H1 (cell line): ENCODE data around the gene GCFC2. TPM values are rescaled to one million over a fixed set of nuclear protein-coding genes. Genes with fewer than 3 reads are reported as not detected.

Experiments
- CTCF ChIA-PET: fragments of 300-600 bp; sonication (Branson Sonifier 250); formaldehyde crosslinking; loops from one replicate; lab custom pipeline; 2021; ENCODE audit not compliant: partially characterized antibody; lab: Charles Lee
- POLR2A ChIA-PET: fragments of 300-600 bp; sonication (Branson Sonifier 250); formaldehyde crosslinking; loops from one replicate; lab custom pipeline; 2021; ENCODE audit warnings: inconsistent platforms; ENCODE audit not compliant: partially characterized antibody; lab: Charles Lee
- DNase-seq, 2 experiments: peaks; one replicate each; pipeline versions ENCODE4 v3.0.0 to v3.0.0-alpha.2; 2010 to 2022; ENCODE audit warnings: low spot score in 2 of 2, low read depth in 1 of 2, mixed read lengths in 1 of 2
- FAIRE-seq: peaks from 2 replicates; lab custom pipeline; 2011; peaks lifted over from hg19 to GRCh38; lab: Jason Lieb, UNC
- H2AFZ ChIP-seq: 2 replicates; pipeline ENCODE4 v1.8.1; 2012; ENCODE audit warnings: low read length, inconsistent platforms
- H2AK5ac ChIP-seq: 2 replicates; pipeline ENCODE4 v1.6.1; 2013; ENCODE audit warnings: low read depth, low read length
- H2BK120ac ChIP-seq: replicated peaks from 2 replicates; pipeline ENCODE3; 2013; ENCODE audit warnings: low read depth, low read length, inconsistent platforms
- H2BK12ac ChIP-seq: 2 replicates; pipeline ENCODE4 v1.6.1; 2013; ENCODE audit warnings: low read depth, low read length
- H2BK15ac ChIP-seq: 2 replicates; pipeline ENCODE4 v1.6.1; 2013; ENCODE audit warnings: low read length
- H2BK20ac ChIP-seq: 2 replicates; pipeline ENCODE4 v1.6.1; 2013; ENCODE audit warnings: low read length
- H2BK5ac ChIP-seq: 2 replicates; pipeline ENCODE4 v1.6.1; 2013; ENCODE audit warnings: low read depth, low read length
- H3K14ac ChIP-seq: 2 replicates; pipeline ENCODE4 v1.6.1; 2013; ENCODE audit warnings: inconsistent platforms; ENCODE audit not compliant: insufficient read length
- H3K18ac ChIP-seq: 2 replicates; pipeline ENCODE4 v1.6.1; 2013; ENCODE audit warnings: low read length; ENCODE audit errors: extremely low read depth
- H3K23ac ChIP-seq: 2 replicates; pipeline ENCODE4 v1.6.1; 2013; ENCODE audit warnings: inconsistent platforms; ENCODE audit not compliant: insufficient read length
- H3K23me2 ChIP-seq: 2 replicates; pipeline ENCODE4 v1.6.1; 2013; ENCODE audit warnings: low read depth, low read length
- H3K27ac ChIP-seq: 2 replicates; pipeline ENCODE4 v1.6.1; 2011; ENCODE audit warnings: low read depth, low read length, inconsistent platforms
- H3K27me3 ChIP-seq, 4 experiments: replicated peaks in 1 of 4; 1 replicate in 1 of 4; 2 replicates in 3 of 4; pipeline versions ENCODE4 v1.6.1 to v1.8.1; 2011 to 2013; ENCODE audit warnings: low read length in 3 of 4, mild to moderate bottlenecking in 3 of 4, inconsistent platforms in 2 of 4, mixed read lengths in 2 of 4, moderate library complexity in 1 of 4; ENCODE audit not compliant: control insufficient read depth in 3 of 4, insufficient read depth in 3 of 4; ENCODE audit errors: extremely low read depth in 1 of 4
- H3K36me3 ChIP-seq, 4 experiments: 2 replicates each; pipeline versions ENCODE4 v1.6.1 to v1.8.1; 2011 to 2013; ENCODE audit warnings: mild to moderate bottlenecking in 4 of 4, low read length in 3 of 4, moderate library complexity in 2 of 4, control low read depth in 1 of 4, inconsistent platforms in 1 of 4; ENCODE audit not compliant: insufficient read depth in 4 of 4, control insufficient read depth in 2 of 4
- H3K4ac ChIP-seq: replicated peaks from 2 replicates; pipeline ENCODE3; 2013; ENCODE audit warnings: low read length, low read depth, mixed read lengths, inconsistent platforms; ENCODE audit not compliant: insufficient read length
- H3K4me1 ChIP-seq, 4 experiments: replicated peaks in 1 of 4; 1 replicate in 1 of 4; 2 replicates in 3 of 4; pipeline versions ENCODE4 v1.6.1 to v1.8.1; 2011 to 2013; ENCODE audit warnings: low read length in 3 of 4, inconsistent platforms in 2 of 4, mixed read lengths in 1 of 4; ENCODE audit not compliant: insufficient read depth in 4 of 4, control insufficient read depth in 3 of 4
- H3K4me2 ChIP-seq, 2 experiments: 2 replicates each; pipeline versions ENCODE4 v1.6.1 to v1.8.1; 2011 to 2013; ENCODE audit warnings: low read depth in 2 of 2, low read length in 2 of 2, control low read depth in 1 of 2, inconsistent platforms in 1 of 2, mild to moderate bottlenecking in 1 of 2; ENCODE audit not compliant: insufficient read depth in 1 of 2
- H3K4me3 ChIP-seq, 4 experiments: fragments of 200-600, 300-600 bp in 1 of 4; sonication (generic), shearing (Covaris generic), sonication (Bioruptor Twin) in 1 of 4; 2 replicates each; pipeline versions ENCODE4 v1.5.1 to v1.8.1; 2011 to 2016; ENCODE audit warnings: low read length in 4 of 4, low read depth in 3 of 4, control low read depth in 2 of 4, inconsistent platforms in 2 of 4, mild to moderate bottlenecking in 2 of 4, mixed read lengths in 1 of 4, moderate library complexity in 1 of 4; ENCODE audit not compliant: insufficient read depth in 2 of 4; ENCODE audit errors: extremely low read depth in 1 of 4
- H3K56ac ChIP-seq: replicated peaks from 2 replicates; pipeline ENCODE3; 2013; ENCODE audit warnings: low read depth, mild to moderate bottlenecking, mixed read lengths, low read length, inconsistent platforms; ENCODE audit not compliant: insufficient read length
- H3K79me1 ChIP-seq: 2 replicates; pipeline ENCODE4 v1.6.1; 2013; ENCODE audit warnings: low read depth, low read length, control low read depth
- H3K79me2 ChIP-seq, 2 experiments: 2 replicates each; pipeline versions ENCODE4 v1.6.1 to v1.8.1; 2012 to 2013; ENCODE audit warnings: low read length in 2 of 2, mild to moderate bottlenecking in 2 of 2, inconsistent platforms in 1 of 2; ENCODE audit not compliant: insufficient read depth in 2 of 2, control insufficient read depth in 1 of 2
- H3K9ac ChIP-seq, 4 experiments: replicated peaks in 1 of 4; 1 replicate in 1 of 4; 2 replicates in 3 of 4; pipeline versions ENCODE4 v1.6.1 to v1.8.1; 2011 to 2013; ENCODE audit warnings: low read depth in 3 of 4, low read length in 3 of 4, control low read depth in 2 of 4, mild to moderate bottlenecking in 2 of 4, moderate library complexity in 2 of 4, inconsistent platforms in 1 of 4; ENCODE audit errors: extremely low read depth in 1 of 4
- H3K9me3 ChIP-seq, 2 experiments: 2 replicates each; pipeline versions ENCODE4 v1.6.1 to v1.8.1; 2012 to 2013; ENCODE audit warnings: mild to moderate bottlenecking in 2 of 2, moderate library complexity in 2 of 2, control low read depth in 1 of 2, inconsistent platforms in 1 of 2, low read depth in 1 of 2, low read length in 1 of 2, mixed read lengths in 1 of 2; ENCODE audit not compliant: insufficient read depth in 2 of 2
- H4K20me1 ChIP-seq, 2 experiments: replicated peaks in 1 of 2; 2 replicates each; pipeline versions ENCODE3 to v1.8.1; 2011 to 2013; ENCODE audit warnings: inconsistent platforms in 2 of 2, low read length in 2 of 2, mild to moderate bottlenecking in 1 of 2; ENCODE audit not compliant: insufficient read depth in 2 of 2, control insufficient read depth in 1 of 2
- H4K5ac ChIP-seq: 2 replicates; pipeline ENCODE4 v1.6.1; 2013; ENCODE audit warnings: low read length, low read depth, mixed read lengths, inconsistent platforms; ENCODE audit not compliant: insufficient read length
- H4K8ac ChIP-seq: 2 replicates; pipeline ENCODE4 v1.8.0; 2013; ENCODE audit warnings: mild to moderate bottlenecking, moderate library complexity, low read length, inconsistent platforms; ENCODE audit not compliant: insufficient read depth; ENCODE audit errors: extremely low read depth
- H4K91ac ChIP-seq: replicated peaks from 2 replicates; pipeline ENCODE3; 2013; ENCODE audit warnings: low read length, mixed read lengths, inconsistent platforms; ENCODE audit not compliant: insufficient read length
- CEBPB ChIP-seq: IDR thresholded peaks from 2 replicates; pipeline ENCODE4 v1.6.1; 2012; ENCODE audit warnings: low read depth, low read length
- RAD21 ChIP-seq, 2 experiments: IDR thresholded peaks in 1 of 2; conservative IDR thresholded peaks in 1 of 2; 2 replicates each; pipeline ENCODE4 v1.6.1; 2011; ENCODE audit warnings: low read depth in 2 of 2, low read length in 2 of 2, improper control_type of control experiment in 1 of 2, inconsistent platforms in 1 of 2, mild to moderate bottlenecking in 1 of 2, moderate library complexity in 1 of 2
- WGBS, 2 experiments: shearing (Covaris generic) in 1 of 2; methylation state at CpG; one replicate each; pipeline versions ENCODE4 v1.1.6 to v1.1.7; 2013 to 2015; ENCODE audit warnings: low lambda C conversion rate in 2 of 2, mixed read lengths in 2 of 2, inconsistent platforms in 1 of 2, low coverage in 1 of 2, missing lambda C conversion rate in 1 of 2; ENCODE audit not compliant: insufficient replicate concordance in 2 of 2, insufficient coverage in 1 of 2, insufficient read length in 1 of 2; ENCODE audit errors: extremely low coverage in 1 of 2, missing lambda C conversion rate in 1 of 2; 5-methylcytosine and 5-hydroxymethylcytosine counted together
- polyA plus RNA-seq, 7 experiments: library from polyadenylated mRNA; depleted of rRNA in 3 of 7; stranded (reverse) in 5 of 7; unstranded in 2 of 7; fragments of >200 nt in 5 of 7; fragments of 200-250 nt in 2 of 7; gene quantifications; 1 replicate in 5 of 7; 2 replicates in 1 of 7; 4 replicates in 1 of 7; pipeline versions ENCODE4 v1.2.1 to v1.2.3, GENCODE V29; 2011 to 2013; ENCODE audit warnings: missing spikeins in 2 of 7, mixed read lengths in 2 of 7
- total RNA-seq: library from RNA; stranded (reverse); fragmentation: NEBNext Ultra II Directional; extraction: Animal tissue kit (Norgen Biotek cat#: 25700); gene quantifications from 2 replicates; pipeline ENCODE4 v1.2.1, GENCODE V29; 2021
- TF ChIP-seq, protein P1 (sequence below), 3 experiments: IDR thresholded peaks; 1 replicate in 2 of 3; 2 replicates in 1 of 3; pipeline versions ENCODE4 v1.5.1 to v1.6.1; 2011; ENCODE audit warnings: low read length in 3 of 3, mild to moderate bottlenecking in 3 of 3, inconsistent platforms in 2 of 3, low read depth in 1 of 3, moderate library complexity in 1 of 3; ENCODE audit not compliant: insufficient read depth in 1 of 3; ENCODE audit errors: control extremely low read depth in 1 of 3

The GCFC2 gene
- total and polyA plus RNA-seq, 2 of the 8 experiments (the other 6 are each of a cell fraction or from before 2014, with no cell fraction given) = 5.6 to 19.1 TPM

DNA sequence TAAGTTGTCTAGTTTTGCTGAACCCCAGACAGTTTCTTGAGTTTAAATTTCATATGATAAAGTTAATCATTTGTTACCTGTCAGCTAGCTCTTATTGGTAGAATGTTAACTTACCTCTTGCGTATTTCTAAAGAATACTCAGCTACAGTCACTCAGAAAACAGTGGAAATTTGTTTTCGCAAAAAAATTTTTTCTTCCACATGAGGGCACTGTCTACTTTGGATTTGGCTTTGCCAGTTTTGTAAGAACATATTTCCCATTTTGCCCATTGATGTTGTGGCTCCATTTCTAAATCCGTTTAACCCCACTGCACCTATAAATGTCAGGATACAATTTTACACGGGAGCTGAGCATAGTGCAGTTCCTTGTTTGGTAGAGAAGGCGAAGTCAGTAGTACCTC, 19.1 kb upstream of the GCFC2 start:
- Histone ChIP-seq H2BK12ac (no peak overlapping the region; the same call in 1 of the 2 replicates), H3K18ac (no peak overlapping the region), H3K4ac (no peak overlapping the region), H3K9me3 (peaks cover 0 to 3% of the 10 kb centered on the region in 2 experiments; a peak in 1 of 4 replicates), H4K8ac (no peak overlapping the region), H4K91ac (no peak overlapping the region), H3K23me2 (no peaks in the 10 kb centered on the region), H3K56ac (no peak overlapping the region), H3K36me3 (no peaks in the 10 kb centered on the region), H3K4me3 (no peak overlapping the region), H3K4me2 (no peak overlapping the region), H3K14ac (no peak overlapping the region), H3K27me3 (no peaks in the 10 kb centered on the region), H2AK5ac (no peak overlapping the region), H2BK120ac (no peak overlapping the region), H4K20me1 (no peaks in the 10 kb centered on the region), H2BK15ac (no peak overlapping the region), H2AFZ (no peak overlapping the region), H3K79me1 (no peaks in the 10 kb centered on the region), H2BK5ac (no peak overlapping the region), H3K9ac (no peak overlapping the region), H3K27ac (no peak overlapping the region), H2BK20ac (no peak overlapping the region), H4K5ac (no peak overlapping the region), H3K4me1 (no peaks in the 10 kb centered on the region), H3K79me2 (no peaks in the 10 kb centered on the region), H3K23ac (no peak overlapping the region)
- WGBS, 2 experiments = 70% methylated on average over 5 of the region's 5 CpGs; no CpG with 5 or more reads in 1 of the 2 experiments
- CTCF ChIA-PET = interaction anchor here (0.7 to 4.1 kb wide), 12 partner anchors 9 to 749 kb away, joined by 3 to 19 read pairs (median 4); no protein-coding TSS in a partner anchor
- POLR2A ChIA-PET = no interaction called here
- no peak for FAIRE-seq
- TF ChIP-seq RAD21 (IDR thresholded peaks at IDR 0.05 in 1 of 2, conservative IDR thresholded peaks at IDR 0.05 in 1 of 2; ENCODE audit: low read depth in 2 of 2, low read length in 2 of 2) (peak; percentile 71 to 75), CEBPB (no peak)
- TF ChIP-seq, protein P1, sequence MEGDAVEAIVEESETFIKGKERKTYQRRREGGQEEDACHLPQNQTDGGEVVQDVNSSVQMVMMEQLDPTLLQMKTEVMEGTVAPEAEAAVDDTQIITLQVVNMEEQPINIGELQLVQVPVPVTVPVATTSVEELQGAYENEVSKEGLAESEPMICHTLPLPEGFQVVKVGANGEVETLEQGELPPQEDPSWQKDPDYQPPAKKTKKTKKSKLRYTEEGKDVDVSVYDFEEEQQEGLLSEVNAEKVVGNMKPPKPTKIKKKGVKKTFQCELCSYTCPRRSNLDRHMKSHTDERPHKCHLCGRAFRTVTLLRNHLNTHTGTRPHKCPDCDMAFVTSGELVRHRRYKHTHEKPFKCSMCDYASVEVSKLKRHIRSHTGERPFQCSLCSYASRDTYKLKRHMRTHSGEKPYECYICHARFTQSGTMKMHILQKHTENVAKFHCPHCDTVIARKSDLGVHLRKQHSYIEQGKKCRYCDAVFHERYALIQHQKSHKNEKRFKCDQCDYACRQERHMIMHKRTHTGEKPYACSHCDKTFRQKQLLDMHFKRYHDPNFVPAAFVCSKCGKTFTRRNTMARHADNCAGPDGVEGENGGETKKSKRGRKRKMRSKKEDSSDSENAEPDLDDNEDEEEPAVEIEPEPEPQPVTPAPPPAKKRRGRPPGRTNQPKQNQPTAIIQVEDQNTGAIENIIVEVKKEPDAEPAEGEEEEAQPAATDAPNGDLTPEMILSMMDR (IDR thresholded peaks at IDR 0.05; ENCODE audit: control extremely low read depth in 1 of 3, insufficient read depth in 1 of 3, low read depth in 1 of 3, low read length in 3 of 3) = peak in 2 of 3 experiments; percentile 22 to 25; a peak in 2 of 4 replicates
- no peak for DNase-seq
